Ramos (cell line): ENCODE measurements around the gene CLDN18.

Source experiments
- in situ Hi-C: fragments of 300-500 bp; cut with MboI; formaldehyde crosslinking; loops from one replicate; pipeline ENCODE4 v1.14.3; 2022; ENCODE audit warnings: low sequenced_read_pairs; ENCODE audit not compliant: unreplicated experiment

Gene CLDN18

GRCh38 chr3:138059261-138059660 lies 49.3 kb downstream of the CLDN18 start:
- in situ Hi-C loops = no loop called here

- in situ Hi-C loops = loop anchor here (10.0 kb wide), 1 partner anchor 874 kb away; no protein-coding TSS in a partner anchor
Observed at GRCh38 chr3:138060792-138061191, 50.8 kb downstream of the CLDN18 start.

GRCh38 chr3:138062037-138062436 lies 52.1 kb downstream of the CLDN18 start:
- in situ Hi-C loops = loop anchor here (10.0 kb wide), 1 partner anchor 873 kb away; no protein-coding TSS in a partner anchor

- in situ Hi-C loops = loop anchor here (10.0 kb wide), 1 partner anchor 872 kb away; no protein-coding TSS in a partner anchor
Observed at GRCh38 chr3:138062626-138063025, 52.7 kb downstream of the CLDN18 start.

- in situ Hi-C loops = loop anchor here (10.0 kb wide), 1 partner anchor 871 kb away; no protein-coding TSS in a partner anchor
Observed at GRCh38 chr3:138063416-138063815, 53.5 kb downstream of the CLDN18 start.

- in situ Hi-C loops = loop anchor here (5.0 to 10.0 kb wide), 2 partner anchors 51 to 869 kb away; partner anchors contain the start of gene DZIP1L
Observed at GRCh38 chr3:138065949-138066348, 56.0 kb downstream of the CLDN18 start.

- in situ Hi-C loops = loop anchor here (5.0 to 10.0 kb wide), 2 partner anchors 51 to 868 kb away; partner anchors contain the start of gene DZIP1L
Observed at GRCh38 chr3:138066383-138066782, 56.4 kb downstream of the CLDN18 start.

- in situ Hi-C loops = loop anchor here (5.0 to 10.0 kb wide), 2 partner anchors 50 to 868 kb away; partner anchors contain the start of gene DZIP1L
Observed at GRCh38 chr3:138066972-138067371, 57.0 kb downstream of the CLDN18 start.

- in situ Hi-C loops = loop anchor here (5.0 to 10.0 kb wide), 2 partner anchors 49 to 867 kb away; partner anchors contain the start of gene DZIP1L
Observed at GRCh38 chr3:138068046-138068445, 58.1 kb downstream of the CLDN18 start.

GRCh38 chr3:138068579-138069174 lies 58.7 kb downstream of the CLDN18 start:
- in situ Hi-C loops = loop anchor here (5.0 to 10.0 kb wide), 2 partner anchors 49 to 866 kb away; partner anchors contain the start of gene DZIP1L

- in situ Hi-C loops = no loop called here
Observed at GRCh38 chr3:138070006-138070405, 60.0 kb downstream of the CLDN18 start.

GRCh38 chr3:138072796-138073195 lies 62.8 kb downstream of the CLDN18 start:
- in situ Hi-C loops = no loop called here

GRCh38 chr3:138078096-138078495 lies 68.1 kb downstream of the CLDN18 start:
- in situ Hi-C loops = no loop called here

GRCh38 chr3:138078901-138079344 lies 69.0 kb downstream of the CLDN18 start:
- in situ Hi-C loops = no loop called here

GRCh38 chr3:138079901-138080300 lies 69.9 kb downstream of the CLDN18 start:
- in situ Hi-C loops = no loop called here

GRCh38 chr3:138081371-138082084 lies 71.6 kb downstream of the CLDN18 start:
- in situ Hi-C loops = no loop called here

- in situ Hi-C loops = no loop called here
Observed at GRCh38 chr3:138082085-138082991, 72.4 kb downstream of the CLDN18 start.

- in situ Hi-C loops = no loop called here
Observed at GRCh38 chr3:138082992-138083386, 73.0 kb downstream of the CLDN18 start.
